Measurements from ENCODE around the gene KIF5A. TPM values are rescaled to one million over a fixed set of nuclear protein-coding genes. Genes with fewer than 3 reads are reported as not detected.
"Not testable (repeated sequence)": the region's sequence is repeated elsewhere in the genome, so short reads cannot be mapped to it uniquely, and the experiment has no call there.

KIF5A gene
- total RNA-seq, 1 experiment from 2014 or later: not detected

GRCh38 chr12:57617942-57618341 lies 68.1 kb downstream of the KIF5A start:
- no peak for DNase-seq (ENCODE audit: low read depth)

- DNase-seq (ENCODE audit: low read depth): not testable (repeated sequence)
These were observed 68.6 kb downstream of the KIF5A start for GRCh38 chr12:57618431-57618830.

GRCh38 chr12:57618966-57619433 lies 69.2 kb downstream of the KIF5A start:
- no peak for DNase-seq (ENCODE audit: low read depth)

GRCh38 chr12:57619434-57620244 lies 69.8 kb downstream of the KIF5A start:
- no peak for DNase-seq (ENCODE audit: low read depth)

- no peak for DNase-seq (ENCODE audit: low read depth)
These were observed 70.5 kb downstream of the KIF5A start for GRCh38 chr12:57620245-57620935.

GRCh38 chr12:57620936-57621496 lies 71.2 kb downstream of the KIF5A start:
- DNase-seq (ENCODE audit: low read depth): no peak

- no peak for DNase-seq (ENCODE audit: low read depth)
These were observed 71.9 kb downstream of the KIF5A start for GRCh38 chr12:57621497-57622292.

- no peak for DNase-seq (ENCODE audit: low read depth)
These were observed 72.7 kb downstream of the KIF5A start for GRCh38 chr12:57622293-57623245.

- DNase-seq (ENCODE audit: low read depth): no peak
These were observed 73.5 kb downstream of the KIF5A start for GRCh38 chr12:57623385-57623784.

GRCh38 chr12:57623811-57624390 lies 74.1 kb downstream of the KIF5A start:
- no peak for DNase-seq (ENCODE audit: low read depth)

- DNase-seq (ENCODE audit: low read depth): no peak
These were observed 74.8 kb downstream of the KIF5A start for GRCh38 chr12:57624441-57625220.

- DNase-seq (ENCODE audit: low read depth): no peak
These were observed 75.6 kb downstream of the KIF5A start for GRCh38 chr12:57625261-57626032.

- DNase-seq (ENCODE audit: low read depth): no peak
These were observed 76.5 kb downstream of the KIF5A start for GRCh38 chr12:57626111-57626920.

- no peak for DNase-seq (ENCODE audit: low read depth)
These were observed 77.1 kb downstream of the KIF5A start for GRCh38 chr12:57626921-57627445.

GRCh38 chr12:57627501-57628279 lies 77.8 kb downstream of the KIF5A start:
- no peak for DNase-seq (ENCODE audit: low read depth)

Data from HT1080 (cell line).